GM10847 (cell line): Measurements from ENCODE around the gene DUOXA1.

Experiments used
- POLR2A ChIP-seq: IDR thresholded peaks from 2 replicates; pipeline ENCODE4 v1.6.1; 2011; ENCODE audit not compliant: insufficient read length; ENCODE audit errors: extremely low read depth

DUOXA1 gene

GRCh38 chr15:45157974-45158373 is 28.3 kb upstream of the DUOXA1 start:
- no peak for TF ChIP-seq POLR2A

- TF ChIP-seq POLR2A = no peak
Observed at GRCh38 chr15:45156744-45157455, 27.2 kb upstream of the DUOXA1 start.

GRCh38 chr15:45155739-45156138 is 26.1 kb upstream of the DUOXA1 start:
- TF ChIP-seq POLR2A = no peak

GRCh38 chr15:45151998-45152828 is 22.5 kb upstream of the DUOXA1 start:
- no peak for TF ChIP-seq POLR2A

- TF ChIP-seq POLR2A = no peak
Observed at GRCh38 chr15:45150997-45151396, 21.3 kb upstream of the DUOXA1 start.

GRCh38 chr15:45150481-45150880 is 20.8 kb upstream of the DUOXA1 start:
- TF ChIP-seq POLR2A = no peak

GRCh38 chr15:45149060-45149459 is 19.4 kb upstream of the DUOXA1 start:
- TF ChIP-seq POLR2A = no peak

- no peak for TF ChIP-seq POLR2A
Observed at GRCh38 chr15:45148076-45149059, 18.7 kb upstream of the DUOXA1 start.

- no peak for TF ChIP-seq POLR2A
Observed at GRCh38 chr15:45147606-45148005, 17.9 kb upstream of the DUOXA1 start.

- no peak for TF ChIP-seq POLR2A
Observed at GRCh38 chr15:45146405-45146804, 16.7 kb upstream of the DUOXA1 start.

GRCh38 chr15:45144775-45145174 is 15.1 kb upstream of the DUOXA1 start:
- no peak for TF ChIP-seq POLR2A

- no peak for TF ChIP-seq POLR2A
Observed at GRCh38 chr15:45143946-45144345, 14.3 kb upstream of the DUOXA1 start.

- TF ChIP-seq POLR2A = no peak
Observed at GRCh38 chr15:45143056-45143455, 13.4 kb upstream of the DUOXA1 start.

- no peak for TF ChIP-seq POLR2A
Observed at GRCh38 chr15:45141386-45141785, 11.7 kb upstream of the DUOXA1 start.

- no peak for TF ChIP-seq POLR2A
Observed at GRCh38 chr15:45140557-45141250, 11.0 kb upstream of the DUOXA1 start.
